ENCODE measurements around the gene UACA. TPM values are rescaled to one million over a fixed set of nuclear protein-coding genes. Genes with fewer than 3 reads are reported as not detected.

UACA gene
- total and polyA plus RNA-seq, 2 of the 8 experiments (the other 6 are each of a cell fraction or from before 2014, with no cell fraction given): 28.6 to 38.9 TPM

- TF ChIP-seq CHD7 (IDR thresholded peaks at IDR 0.05; ENCODE audit: insufficient replicate concordance, low read length): no peak
- no peak for TF ChIP-seq CTBP2 (IDR thresholded peaks at IDR 0.05; ENCODE audit: borderline replicate concordance, insufficient read depth, insufficient read length, low read length)
- no peak for TF ChIP-seq ASH2L (IDR thresholded peaks at IDR 0.05; ENCODE audit: low read length)
- TF ChIP-seq SAP30 (IDR thresholded peaks at IDR 0.05; ENCODE audit: insufficient read depth, insufficient replicate concordance, low read length): no peak
- no peak for TF ChIP-seq SP4 (IDR thresholded peaks at IDR 0.05; ENCODE audit: low read length)
- TF ChIP-seq SP1 (IDR thresholded peaks at IDR 0.05; ENCODE audit: low read depth, low read length): no peak
- no peak for TF ChIP-seq NANOG (IDR thresholded peaks at IDR 0.05; ENCODE audit: insufficient read depth, low read depth, low read length, poor library complexity, severe bottlenecking)
- no peak for TF ChIP-seq ATF3 (IDR thresholded peaks at IDR 0.05; ENCODE audit: insufficient read depth, low read depth, low read length)
- TF ChIP-seq ZNF274 (IDR thresholded peaks at IDR 0.05; ENCODE audit: borderline replicate concordance, extremely low read depth, low read length): no peak
These were observed 93.2 kb downstream of the UACA start (continued) for GRCh38 chr15:70669966-70670658.
